ENCODE data around the gene DNAJC5G.

DNA sequence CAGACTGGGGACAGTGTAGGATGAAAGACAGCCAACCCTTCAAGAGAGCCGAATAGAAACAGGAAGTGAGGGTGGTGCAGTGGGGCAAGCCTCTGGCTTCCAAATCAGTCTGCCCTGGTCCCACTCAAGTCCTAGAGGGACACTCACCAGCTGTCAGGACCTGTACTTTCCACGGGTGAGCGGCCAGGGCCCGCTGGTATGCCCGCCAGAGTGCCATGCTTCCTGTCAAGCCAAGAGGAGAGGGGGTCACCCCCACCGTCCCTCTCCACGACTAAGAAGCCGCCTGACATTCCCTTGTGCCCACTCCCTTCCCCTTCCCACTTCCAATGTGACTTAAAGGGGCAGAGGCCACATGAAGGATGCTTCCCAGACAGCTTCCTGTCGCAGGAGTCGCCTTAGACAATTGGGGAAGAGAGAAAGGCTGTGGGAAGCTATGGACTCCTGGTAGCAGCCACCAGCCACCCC is 47.1 kb downstream of the DNAJC5G start:
- TF ChIP-seq CTCF (IDR thresholded peaks at IDR 0.05) (no peak), RCOR1 (IDR thresholded peaks at IDR 0.05; ENCODE audit: low read length) (no peak), EP300 (IDR thresholded peaks at IDR 0.05; ENCODE audit: borderline replicate concordance in 1 of 2, low read depth in 1 of 2, low read length in 1 of 2) (no peak), MXI1 (IDR thresholded peaks at IDR 0.05; ENCODE audit: low read depth, low read length) (no peak), FOSL2 (IDR thresholded peaks at IDR 0.05; ENCODE audit: borderline replicate concordance, low read depth) (no peak), NRF1 (IDR thresholded peaks at IDR 0.05; ENCODE audit: low read depth, low read length) (no peak), ZBTB33 (IDR thresholded peaks at IDR 0.05; ENCODE audit: borderline replicate concordance, low read depth) (no peak), FOXJ3 (CRISPR knock-in tag; IDR thresholded peaks at IDR 0.05) (no peak), CHD2 (IDR thresholded peaks at IDR 0.05; ENCODE audit: low read length, partially characterized antibody) (no peak), MAX (IDR thresholded peaks at IDR 0.05; ENCODE audit: low read depth) (no peak), ELF1 (IDR thresholded peaks at IDR 0.05) (peak; percentile 6; the same call in 1 of the 2 replicates), RFX5 (IDR thresholded peaks at IDR 0.05; ENCODE audit: low read length) (no peak)
